ENCODE results near the gene TMEM184A. TPM values are rescaled to one million over a fixed set of nuclear protein-coding genes. Genes with fewer than 3 reads are reported as not detected.

Gene TMEM184A
- total and polyA plus RNA-seq, 2 experiments from 2014 or later: not detected

- H3K79me2 ChIP-seq (ENCODE audit: insufficient read depth): no peaks in the 10 kb centered on the region
- H3K4me2 ChIP-seq (ENCODE audit: unreplicated experiment): no peak overlapping the region
- no peak overlapping the region for H3K27ac ChIP-seq
- H3K9me3 ChIP-seq (ENCODE audit: low read depth): no peaks in the 10 kb centered on the region
- H3K27me3 ChIP-seq (replicated peaks; ENCODE audit: insufficient read depth): no peaks in the 10 kb centered on the region
- H4K20me1 ChIP-seq (ENCODE audit: insufficient read depth): no peaks in the 10 kb centered on the region
- TF ChIP-seq EZH2phosphoT487 (IDR thresholded peaks at IDR 0.05; ENCODE audit: insufficient read depth, low read depth) (no peak), EZH2 (IDR thresholded peaks at IDR 0.05; ENCODE audit: insufficient read depth, poor library complexity, severe bottlenecking) (no peak)
- H3K4me3 ChIP-seq: no peak overlapping the region
- DNase-seq: no peak
- no peaks in the 10 kb centered on the region for H3F3A ChIP-seq (ENCODE audit: insufficient read depth)
- peaks cover 11% of the 10 kb centered on the region for H3K4me1 ChIP-seq (ENCODE audit: insufficient read depth)
- no peak overlapping the region for H2AFZ ChIP-seq
- H3K36me3 ChIP-seq (ENCODE audit: low read depth): no peaks in the 10 kb centered on the region
- 86 to 89% methylated on average over 7 of the region's 7 CpGs for WGBS, 2 experiments (ENCODE audit: low coverage in 1 of 2, low lambda C conversion rate in 2 of 2, missing lambda C conversion rate in 2 of 2)
- no peaks in the 10 kb centered on the region for H3K9me2 ChIP-seq (ENCODE audit: insufficient read depth)
- no peak overlapping the region for H3K9ac ChIP-seq
- in situ Hi-C loops (cut with MboI): no loop called here
Measured at GRCh38 chr7:1552200-1552599, 3.8 kb downstream of the TMEM184A start.

DNA sequence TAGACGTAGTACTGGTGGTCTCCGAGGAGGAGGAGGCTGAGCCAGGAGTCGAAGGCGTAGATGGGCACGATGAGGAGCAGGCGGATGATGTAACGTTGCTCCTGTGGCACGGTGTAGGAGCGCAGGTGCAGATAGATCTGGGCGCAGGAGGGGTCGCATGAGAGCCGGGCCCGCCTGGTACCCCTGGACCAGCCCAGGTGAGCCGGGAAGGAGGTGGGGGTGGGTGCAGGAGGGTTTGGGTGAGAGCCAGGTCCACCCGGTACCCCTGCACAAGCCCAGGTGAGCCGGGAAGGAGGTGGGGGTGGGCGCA, 5.2 kb downstream of the TMEM184A start:
- Histone ChIP-seq H3K9ac (no peak overlapping the region), H3K79me2 (ENCODE audit: insufficient read depth) (no peaks in the 10 kb centered on the region), H4K20me1 (ENCODE audit: insufficient read depth) (no peaks in the 10 kb centered on the region), H3F3A (ENCODE audit: insufficient read depth) (no peaks in the 10 kb centered on the region), H3K27me3 (replicated peaks; ENCODE audit: insufficient read depth) (no peaks in the 10 kb centered on the region), H3K27ac (no peak overlapping the region), H3K4me2 (ENCODE audit: unreplicated experiment) (no peak overlapping the region), H3K9me3 (ENCODE audit: low read depth) (no peaks in the 10 kb centered on the region), H3K4me3 (no peak overlapping the region), H3K9me2 (ENCODE audit: insufficient read depth) (no peaks in the 10 kb centered on the region), H3K36me3 (ENCODE audit: low read depth) (no peaks in the 10 kb centered on the region), H3K4me1 (ENCODE audit: insufficient read depth) (peaks cover 9% of the 10 kb centered on the region), H2AFZ (no peak overlapping the region)
- 96 to 100% methylated on average over 11 to 17 of the region's 17 CpGs for WGBS, 2 experiments (ENCODE audit: low coverage in 1 of 2, low lambda C conversion rate in 2 of 2, missing lambda C conversion rate in 2 of 2)
- TF ChIP-seq EZH2 (IDR thresholded peaks at IDR 0.05; ENCODE audit: insufficient read depth, poor library complexity, severe bottlenecking): no peak
- TF ChIP-seq EZH2phosphoT487 (IDR thresholded peaks at IDR 0.05; ENCODE audit: insufficient read depth, low read depth): no peak
- in situ Hi-C loops (cut with MboI): no loop called here
- no peak for DNase-seq

DNA sequence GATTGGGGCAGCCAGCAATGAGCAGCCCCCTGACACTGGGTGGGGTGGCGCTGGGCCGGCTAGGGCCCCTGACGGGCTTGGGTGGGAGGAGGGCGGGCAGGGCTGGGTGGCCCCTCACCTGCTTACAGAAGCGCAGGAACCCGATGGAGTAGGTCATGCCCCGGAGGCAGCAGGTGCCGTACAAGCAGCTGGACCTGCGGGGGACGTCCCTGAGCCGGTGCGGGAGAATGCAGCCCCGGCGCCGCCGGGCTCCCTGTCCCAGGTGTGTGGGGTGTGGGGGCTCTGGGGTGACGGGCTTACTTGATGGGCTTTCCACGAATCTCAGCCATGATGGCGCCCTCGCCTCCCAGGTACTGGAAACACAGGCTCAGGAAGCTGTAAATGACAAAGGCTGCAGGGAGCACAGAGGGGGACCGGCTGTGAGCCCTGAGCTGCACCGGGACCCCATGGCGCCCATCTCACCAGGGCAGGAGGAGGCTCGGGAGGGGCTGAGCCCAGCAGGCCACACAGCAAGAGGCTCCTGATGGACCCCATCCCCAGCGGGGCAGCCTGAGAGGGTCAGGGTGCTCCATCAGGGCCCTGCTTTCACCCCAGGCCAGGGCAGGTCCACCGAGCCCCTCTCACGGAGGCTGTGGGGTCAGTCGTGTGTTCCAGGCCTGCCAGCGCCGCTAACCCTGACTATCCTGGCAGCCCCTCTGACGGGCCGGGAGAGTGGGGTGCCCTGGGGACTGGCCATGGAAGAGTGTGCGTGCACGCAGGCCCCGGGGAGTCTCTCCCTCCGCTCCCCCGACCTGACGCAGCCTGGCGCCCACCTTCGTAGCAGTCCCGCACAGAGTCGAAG, 5.8 kb downstream of the TMEM184A start:
- Histone ChIP-seq H3K9me2 (ENCODE audit: insufficient read depth) (no peaks in the 10 kb centered on the region), H3K79me2 (ENCODE audit: insufficient read depth) (no peaks in the 10 kb centered on the region), H3F3A (ENCODE audit: insufficient read depth) (no peaks in the 10 kb centered on the region), H4K20me1 (ENCODE audit: insufficient read depth) (no peaks in the 10 kb centered on the region), H3K27me3 (replicated peaks; ENCODE audit: insufficient read depth) (no peaks in the 10 kb centered on the region), H3K4me1 (ENCODE audit: insufficient read depth) (peaks cover 3% of the 10 kb centered on the region), H3K4me3 (no peak overlapping the region), H3K4me2 (ENCODE audit: unreplicated experiment) (no peak overlapping the region), H2AFZ (no peak overlapping the region), H3K9ac (no peak overlapping the region), H3K9me3 (ENCODE audit: low read depth) (no peaks in the 10 kb centered on the region), H3K27ac (no peak overlapping the region), H3K36me3 (ENCODE audit: low read depth) (no peaks in the 10 kb centered on the region)
- in situ Hi-C loops (cut with MboI): no loop called here
- TF ChIP-seq EZH2phosphoT487 (IDR thresholded peaks at IDR 0.05; ENCODE audit: insufficient read depth, low read depth) (no peak), EZH2 (IDR thresholded peaks at IDR 0.05; ENCODE audit: insufficient read depth, poor library complexity, severe bottlenecking) (no peak)
- DNase-seq: no peak
- 80 to 81% methylated on average over 29 to 41 of the region's 42 CpGs for WGBS, 2 experiments (ENCODE audit: low coverage in 1 of 2, low lambda C conversion rate in 2 of 2, missing lambda C conversion rate in 2 of 2)

DNA sequence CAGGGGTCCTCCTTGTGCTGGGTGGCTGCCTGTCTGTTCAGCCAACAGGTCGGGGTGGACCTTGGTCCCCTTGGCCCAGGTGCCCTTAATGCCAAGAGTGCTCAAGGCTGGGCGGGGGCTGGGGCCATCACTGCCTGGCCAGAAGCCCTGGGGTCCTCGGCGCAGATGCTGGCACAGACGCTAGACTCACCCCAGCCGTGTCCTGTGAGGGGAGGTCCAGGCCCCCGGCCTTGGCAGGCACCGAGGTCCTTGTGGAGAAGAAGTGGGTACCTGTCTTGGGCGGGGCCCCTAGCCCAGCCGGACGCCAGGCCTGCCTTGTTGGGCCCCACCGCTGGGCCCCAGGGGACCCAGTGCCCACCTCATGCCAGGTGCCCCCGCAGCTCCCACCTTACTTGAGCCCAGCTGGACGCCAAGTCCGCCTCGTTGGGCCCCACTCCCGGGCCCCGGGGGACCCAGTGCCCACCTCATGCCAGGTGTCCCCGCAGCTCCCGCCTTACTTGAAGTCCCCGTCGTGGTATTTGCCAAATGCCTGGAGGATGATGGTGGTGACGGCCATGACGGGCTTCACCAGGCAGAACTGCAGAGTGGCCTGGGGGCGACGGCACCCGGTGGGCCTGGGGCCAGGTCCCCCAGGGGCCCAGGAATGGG, 6.5 kb downstream of the TMEM184A start:
- no peak for DNase-seq
- Histone ChIP-seq H3K36me3 (ENCODE audit: low read depth) (no peaks in the 10 kb centered on the region), H4K20me1 (ENCODE audit: insufficient read depth) (no peaks in the 10 kb centered on the region), H3K27ac (no peak overlapping the region), H3K4me2 (ENCODE audit: unreplicated experiment) (no peak overlapping the region), H3K9me2 (ENCODE audit: insufficient read depth) (no peaks in the 10 kb centered on the region), H3K4me1 (ENCODE audit: insufficient read depth) (no peaks in the 10 kb centered on the region), H2AFZ (no peak overlapping the region), H3K9ac (no peak overlapping the region), H3K4me3 (no peak overlapping the region), H3K27me3 (replicated peaks; ENCODE audit: insufficient read depth) (no peaks in the 10 kb centered on the region), H3K79me2 (ENCODE audit: insufficient read depth) (no peaks in the 10 kb centered on the region), H3K9me3 (ENCODE audit: low read depth) (no peaks in the 10 kb centered on the region), H3F3A (ENCODE audit: insufficient read depth) (no peaks in the 10 kb centered on the region)
- TF ChIP-seq EZH2phosphoT487 (IDR thresholded peaks at IDR 0.05; ENCODE audit: insufficient read depth, low read depth) (no peak), EZH2 (IDR thresholded peaks at IDR 0.05; ENCODE audit: insufficient read depth, poor library complexity, severe bottlenecking) (no peak)
- in situ Hi-C loops (cut with MboI): no loop called here
- 69 to 74% methylated on average over 24 to 27 of the region's 27 CpGs for WGBS, 2 experiments (ENCODE audit: low coverage in 1 of 2, low lambda C conversion rate in 2 of 2, missing lambda C conversion rate in 2 of 2)

All from GM23248 (cell line).